CD4-positive, alpha-beta T cell treated with Interleukin-21 for 1 hour (primary cell): ENCODE results near the gene CCSAP.

Source experiments
- DNase-seq: peaks from one replicate; pipeline ENCODE4 v3.0.0-alpha.2; 2020

The CCSAP gene

DNA sequence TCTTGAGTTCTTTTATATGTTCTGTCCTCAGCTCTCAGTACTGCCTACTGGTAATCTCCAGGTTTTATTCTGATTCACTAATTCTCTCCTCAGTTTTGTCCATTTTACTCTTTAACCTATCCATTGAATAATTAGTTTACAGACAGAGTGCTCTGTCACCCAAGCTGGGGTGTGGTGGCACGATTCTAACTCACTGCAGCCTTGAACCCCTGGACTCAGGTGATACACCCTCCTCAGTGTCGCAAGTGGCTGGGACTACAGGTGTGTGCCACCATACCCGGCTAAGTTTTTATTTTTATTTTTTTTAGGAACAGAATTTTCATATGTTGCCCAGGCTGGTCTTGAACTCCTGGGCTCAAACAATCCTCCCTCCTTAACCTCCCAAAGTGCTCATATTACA lies 58.0 kb downstream of the CCSAP start:
- no peak for DNase-seq

DNA sequence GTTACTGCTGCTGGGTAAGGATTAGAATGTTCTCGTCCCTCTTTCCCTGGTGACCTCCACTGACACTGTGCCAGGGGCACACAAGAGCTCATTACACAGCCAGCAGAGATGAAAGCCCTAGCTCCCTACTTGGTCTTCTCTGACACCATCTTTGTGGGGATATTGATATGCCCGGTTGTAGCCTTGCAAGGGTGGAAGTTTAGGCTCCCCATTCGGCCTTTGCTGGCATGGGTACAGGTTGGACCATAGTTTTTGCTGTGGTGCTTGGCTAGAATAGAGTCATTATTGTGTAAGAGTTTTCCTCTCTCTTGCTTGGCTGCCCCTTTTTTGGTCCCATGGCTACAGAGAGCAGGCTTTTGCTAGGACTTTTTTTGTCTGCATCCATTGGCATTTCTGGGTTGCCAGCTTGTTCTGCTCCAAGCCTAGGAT lies 59.6 kb downstream of the CCSAP start:
- DNase-seq, result no peak

DNA sequence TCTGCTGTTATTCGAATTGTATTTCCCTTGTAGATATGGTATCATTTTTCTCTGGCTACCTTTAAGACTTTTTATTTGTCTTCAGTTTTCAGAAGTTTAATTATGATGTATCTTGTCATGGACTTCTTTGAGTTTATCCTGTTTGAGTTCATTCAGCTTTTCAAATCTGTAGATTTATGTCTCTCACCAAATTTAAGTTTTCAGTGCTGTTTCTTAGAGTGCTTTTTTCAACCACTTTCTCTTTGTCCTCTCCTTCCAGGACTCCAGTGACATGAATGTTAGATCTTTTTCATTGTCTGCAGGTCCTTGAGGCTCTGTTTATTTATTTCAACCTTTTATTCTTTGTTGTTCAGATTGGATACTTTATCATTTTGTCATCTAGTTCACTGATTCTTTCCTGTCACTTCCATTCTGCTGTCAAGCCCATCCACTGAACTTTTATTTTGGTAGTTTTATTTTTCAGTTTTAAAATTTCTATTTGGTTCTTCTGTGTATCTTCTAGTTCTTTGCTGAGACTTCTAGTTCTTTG lies 60.5 kb downstream of the CCSAP start:
- DNase-seq, result no peak

DNA sequence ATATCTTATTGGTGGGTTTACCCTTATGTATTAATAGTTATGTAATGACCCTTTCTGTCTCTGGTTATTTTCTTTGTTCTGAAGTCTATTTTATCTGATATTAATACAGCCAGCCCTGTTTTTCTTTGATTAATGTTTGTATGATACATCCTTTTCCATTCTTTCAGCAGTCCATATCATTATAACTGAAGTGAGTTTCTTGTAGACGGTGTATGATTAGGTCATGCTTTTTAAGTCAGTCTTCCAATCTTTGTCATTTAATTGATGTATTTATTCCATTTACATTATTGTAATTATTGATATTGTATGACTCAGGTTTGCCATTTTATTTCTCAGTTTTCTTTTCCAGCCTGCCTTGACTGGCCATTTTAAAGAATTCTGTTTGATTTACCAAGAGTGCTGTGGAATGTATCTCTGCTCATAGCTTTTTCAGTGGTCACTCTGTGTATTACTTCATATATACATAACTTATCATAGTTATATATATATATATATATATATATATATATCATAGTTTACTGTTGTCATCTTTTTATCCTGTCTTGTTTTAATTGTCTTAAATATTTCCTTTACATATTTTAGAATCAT lies 61.4 kb downstream of the CCSAP start:
- DNase-seq, result no peak

- DNase-seq, result no peak
Measured at GRCh38 chr1:229280921-229281320, 61.9 kb downstream of the CCSAP start.

- DNase-seq, result no peak
Measured at GRCh38 chr1:229280037-229280828, 62.6 kb downstream of the CCSAP start.

DNA sequence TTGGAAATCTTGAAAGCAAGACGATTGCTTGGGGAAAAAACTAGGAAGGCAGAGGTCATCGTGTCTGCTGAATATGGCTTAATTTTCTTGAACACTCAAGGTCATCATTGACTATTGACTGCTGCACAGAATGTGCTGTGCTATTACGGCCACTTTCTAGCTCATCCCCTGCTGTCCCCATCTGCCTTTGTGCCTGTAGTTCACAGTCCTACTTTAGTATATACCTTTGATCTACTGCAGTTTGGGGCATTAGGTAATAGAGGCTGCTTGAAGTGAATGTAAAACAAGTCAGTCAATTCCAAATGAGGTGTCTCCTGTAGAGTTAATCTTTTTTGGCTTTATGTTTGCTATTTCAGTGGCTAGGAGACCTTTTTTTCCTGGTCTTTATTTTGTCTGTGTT lies 63.6 kb downstream of the CCSAP start:
- no peak for DNase-seq

DNA sequence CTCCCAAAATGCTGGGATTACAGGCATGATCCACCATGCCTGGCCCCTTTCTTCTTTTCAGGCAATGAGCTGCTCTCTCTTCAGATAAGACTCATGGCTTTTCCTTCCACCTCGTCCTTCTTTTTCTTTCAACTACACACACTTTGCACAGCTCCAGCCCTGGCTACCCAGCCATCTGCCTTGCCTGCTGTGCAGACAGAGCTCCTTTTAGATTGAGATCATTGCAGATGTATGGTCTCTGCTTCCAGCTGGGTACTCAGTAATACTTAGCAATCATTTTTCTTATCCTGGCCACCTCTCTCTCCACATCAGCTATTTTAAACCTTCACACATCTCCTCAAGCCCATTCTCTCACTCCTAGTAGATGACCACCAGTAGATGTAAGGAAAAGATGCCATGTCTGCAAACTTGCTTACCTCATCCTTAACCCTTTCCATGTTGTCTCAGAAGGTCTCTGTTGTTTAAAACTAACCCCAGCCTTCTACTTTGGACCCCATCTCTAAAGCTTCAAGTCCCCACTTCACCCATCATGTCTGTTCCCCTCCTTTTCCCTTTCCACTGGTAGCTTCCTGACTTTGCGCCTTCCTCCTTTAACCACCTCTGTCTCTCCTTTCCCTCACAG lies 64.6 kb downstream of the CCSAP start:
- DNase-seq, result no peak

- DNase-seq, result no peak
Measured at GRCh38 chr1:229275005-229275404, 67.8 kb downstream of the CCSAP start.

DNA sequence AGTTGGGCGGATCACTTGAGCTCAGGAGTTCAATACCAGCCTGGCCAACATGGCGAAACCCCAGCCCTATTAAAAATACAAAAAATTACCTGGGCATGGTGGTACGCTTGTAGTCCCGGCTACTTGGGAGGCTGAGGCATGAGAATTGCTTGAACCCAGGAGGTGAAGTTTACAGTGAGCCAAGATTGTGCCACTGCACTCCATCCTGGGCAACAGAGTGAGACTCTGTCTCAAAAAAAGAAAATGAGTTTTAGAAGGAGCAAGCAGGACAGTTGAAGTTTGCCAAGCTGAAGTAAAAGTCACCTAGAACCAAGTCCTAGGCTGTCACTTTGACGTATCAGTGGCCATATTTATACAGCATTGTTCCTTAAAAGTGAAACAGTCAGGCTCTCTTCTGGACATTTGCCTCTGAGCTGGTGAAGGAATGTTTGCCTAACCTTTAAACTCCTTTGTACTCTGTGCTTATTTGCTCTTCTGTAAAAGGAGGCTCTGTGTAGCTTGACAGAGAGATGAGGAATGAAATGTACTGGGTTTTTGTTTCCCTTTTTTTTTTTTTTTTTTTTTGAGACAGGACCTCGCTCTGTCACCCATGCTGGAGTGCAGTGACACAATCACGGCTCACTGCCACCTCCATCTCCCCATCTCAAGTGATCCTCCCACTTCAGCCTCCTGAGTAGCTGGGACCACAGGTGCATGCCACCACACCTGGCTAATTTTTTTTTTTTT lies 69.2 kb downstream of the CCSAP start:
- DNase-seq, result no peak

- DNase-seq, result no peak
Measured at GRCh38 chr1:229272164-229273158, 70.4 kb downstream of the CCSAP start.

- peak; percentile 48 for DNase-seq
Measured at GRCh38 chr1:229271448-229272159, 71.2 kb downstream of the CCSAP start.
